ENCODE results near the gene EHD3. TPM values are rescaled to one million over a fixed set of nuclear protein-coding genes. Genes with fewer than 3 reads are reported as not detected.

The EHD3 gene
- total RNA-seq, 2 experiments from 2014 or later: 1.1 to 1.2 TPM

GRCh38 chr2:31300309-31300708, 66.4 kb downstream of the EHD3 start:
- Mint-ChIP-seq H3K27ac (no peak overlapping the region), H3K4me3 (no peak overlapping the region), H3K36me3 (no peaks in the 10 kb centered on the region), H3K9me3 (no peaks in the 10 kb centered on the region), H3K4me1 (no peaks in the 10 kb centered on the region), H3K27me3 (peaks cover 3% of the 10 kb centered on the region)
- no peak for DNase-seq

- no peak for DNase-seq
- no peaks in the 10 kb centered on the region for H3K9me3 Mint-ChIP-seq
- no peak overlapping the region for H3K27ac Mint-ChIP-seq
- H3K4me1 Mint-ChIP-seq: no peaks in the 10 kb centered on the region
- H3K27me3 Mint-ChIP-seq: peaks cover 15% of the 10 kb centered on the region
- H3K36me3 Mint-ChIP-seq: no peaks in the 10 kb centered on the region
- H3K4me3 Mint-ChIP-seq: no peak overlapping the region
These were observed 69.1 kb downstream of the EHD3 start for GRCh38 chr2:31302940-31303563.

- peaks cover 15% of the 10 kb centered on the region for H3K27me3 Mint-ChIP-seq
- no peaks in the 10 kb centered on the region for H3K4me1 Mint-ChIP-seq
- DNase-seq: no peak
- no peaks in the 10 kb centered on the region for H3K36me3 Mint-ChIP-seq
- H3K27ac Mint-ChIP-seq: no peak overlapping the region
- H3K9me3 Mint-ChIP-seq: no peaks in the 10 kb centered on the region
- no peak overlapping the region for H3K4me3 Mint-ChIP-seq
These were observed 70.9 kb downstream of the EHD3 start for GRCh38 chr2:31304816-31305215.

- Mint-ChIP-seq H3K9me3 (peaks cover 5% of the 10 kb centered on the region), H3K4me1 (peaks cover 9% of the 10 kb centered on the region), H3K4me3 (no peak overlapping the region), H3K36me3 (no peaks in the 10 kb centered on the region), H3K27ac (no peak overlapping the region), H3K27me3 (no peaks in the 10 kb centered on the region)
- no peak for DNase-seq
These were observed 78.9 kb downstream of the EHD3 start for GRCh38 chr2:31312898-31313297.

GRCh38 chr2:31314761-31315160, 80.8 kb downstream of the EHD3 start:
- Mint-ChIP-seq H3K9me3 (peaks cover 5% of the 10 kb centered on the region), H3K27me3 (no peaks in the 10 kb centered on the region), H3K4me1 (peaks cover 26% of the 10 kb centered on the region), H3K4me3 (no peak overlapping the region), H3K27ac (no peak overlapping the region), H3K36me3 (no peaks in the 10 kb centered on the region)
- no peak for DNase-seq

GRCh38 chr2:31317396-31317795, 83.4 kb downstream of the EHD3 start:
- no peak overlapping the region for H3K27ac Mint-ChIP-seq
- H3K4me3 Mint-ChIP-seq: no peak overlapping the region
- DNase-seq: no peak
- no peaks in the 10 kb centered on the region for H3K27me3 Mint-ChIP-seq
- no peaks in the 10 kb centered on the region for H3K9me3 Mint-ChIP-seq
- H3K36me3 Mint-ChIP-seq: no peaks in the 10 kb centered on the region
- H3K4me1 Mint-ChIP-seq: peaks cover 31% of the 10 kb centered on the region

GRCh38 chr2:31318361-31319336, 84.7 kb downstream of the EHD3 start:
- Mint-ChIP-seq H3K4me3 (no peak overlapping the region), H3K4me1 (peaks cover 43% of the 10 kb centered on the region), H3K27ac (no peak overlapping the region)

More at GRCh38 chr2:31318361-31319336, 84.7 kb downstream of the EHD3 start:
- no peaks in the 10 kb centered on the region for H3K9me3 Mint-ChIP-seq
- no peaks in the 10 kb centered on the region for H3K36me3 Mint-ChIP-seq
- peak; percentile 51 for DNase-seq
- H3K27me3 Mint-ChIP-seq: no peaks in the 10 kb centered on the region

Other genes starting within 250 kb of the EHD3 start
- gene GALNT14, start 95.7 kb upstream of the EHD3 start, total RNA-seq: 1 to 10 TPM; 2.1 to 2.5 TPM
- under 1 TPM; 0.42 to 0.49 TPM for gene CAPN14, start 16.6 kb upstream of the EHD3 start, total RNA-seq
- not detected for gene XDH, start 180.6 kb downstream of the EHD3 start, total RNA-seq

Measured in activated naive CD8-positive, alpha-beta T cell treated with anti-CD3 and anti-CD28 coated beads for 36 hours (primary cell).